Breast epithelium (tissue), 4 donors: Measurements from ENCODE around the gene RFTN1. TPM values are rescaled to one million over a fixed set of nuclear protein-coding genes. Genes with fewer than 3 reads are reported as not detected.
"Not testable (repeated sequence)": the region's sequence is repeated elsewhere in the genome, so short reads cannot be mapped to it uniquely, and the experiment has no call there.

Experiments used
- DNase-seq, 2 donors: peaks; one replicate each; pipeline ENCODE4 v3.0.0-alpha.2; 2019; ENCODE audit warnings: low spot score in 2 of 2
- H3K27ac ChIP-seq, 2 donors: fragments of 200-600 bp; sonication (generic) in 1 of 2; one replicate each; pipeline ENCODE4 v1.5.1; 2016 to 2019; ENCODE audit warnings: mild to moderate bottlenecking in 1 of 2
- H3K27me3 ChIP-seq, 2 donors: fragments of 200-600 bp; sonication (generic) in 1 of 2; one replicate each; pipeline versions ENCODE4 v1.5.1 to v1.6.0; 2017 to 2019; ENCODE audit warnings: control low read depth in 1 of 2, mild to moderate bottlenecking in 1 of 2
- H3K36me3 ChIP-seq: fragments of 200-600 bp; one replicate; pipeline ENCODE4 v1.5.1; 2019
- H3K4me1 ChIP-seq, 2 donors: fragments of 200-600 bp; sonication (generic); one replicate each; pipeline ENCODE4 v1.5.1; 2016 to 2019; ENCODE audit warnings: control low read depth in 1 of 2
- H3K4me3 ChIP-seq, 3 donors: fragments of 200-600 bp; sonication (generic); 1 replicate in 2 of 3; 2 replicates in 1 of 3; pipeline ENCODE4 v1.5.1; 2016 to 2019; ENCODE audit warnings: mild to moderate bottlenecking in 3 of 3, moderate library complexity in 2 of 3
- H3K9me3 ChIP-seq, 2 donors: fragments of 200-600 bp; sonication (generic) in 1 of 2; one replicate each; pipeline ENCODE4 v1.5.1; 2016 to 2019; ENCODE audit warnings: control low read depth in 1 of 2
- CTCF ChIP-seq, 3 donors: fragments of 450-650 bp; IDR thresholded peaks; one replicate each; pipeline ENCODE4 v1.5.1; 2016 to 2017; ENCODE audit warnings: antibody characterized with exemption in 3 of 3, mild to moderate bottlenecking in 3 of 3, moderate library complexity in 3 of 3
- POLR2A ChIP-seq: fragments of 450-650 bp; IDR thresholded peaks from one replicate; pipeline ENCODE4 v1.6.1; 2016; ENCODE audit warnings: antibody characterized with exemption, mild to moderate bottlenecking, moderate library complexity
- POLR2AphosphoS5 ChIP-seq, 3 donors: sonication (generic); formaldehyde crosslinking; IDR thresholded peaks; one replicate each; pipeline ENCODE4 v1.6.1; 2017; ENCODE audit warnings: antibody characterized with exemption in 3 of 3
- intact Hi-C: fragments of 100-400 bp; cut with DNase I; formaldehyde crosslinking; loops from one replicate; pipeline ENCODE4 v1.15.1; 2023; ENCODE audit warnings: low total_unique reads
- total RNA-seq, 3 donors: library from RNA; depleted of rRNA; stranded (reverse); fragments of >200 nt; gene quantifications; one replicate each; pipeline ENCODE4 v1.1.0, GENCODE V29; 2016

Gene RFTN1
- total RNA-seq, 3 donors from 2014 or later = 13.9 to 108 (median 29.5) TPM

DNA sequence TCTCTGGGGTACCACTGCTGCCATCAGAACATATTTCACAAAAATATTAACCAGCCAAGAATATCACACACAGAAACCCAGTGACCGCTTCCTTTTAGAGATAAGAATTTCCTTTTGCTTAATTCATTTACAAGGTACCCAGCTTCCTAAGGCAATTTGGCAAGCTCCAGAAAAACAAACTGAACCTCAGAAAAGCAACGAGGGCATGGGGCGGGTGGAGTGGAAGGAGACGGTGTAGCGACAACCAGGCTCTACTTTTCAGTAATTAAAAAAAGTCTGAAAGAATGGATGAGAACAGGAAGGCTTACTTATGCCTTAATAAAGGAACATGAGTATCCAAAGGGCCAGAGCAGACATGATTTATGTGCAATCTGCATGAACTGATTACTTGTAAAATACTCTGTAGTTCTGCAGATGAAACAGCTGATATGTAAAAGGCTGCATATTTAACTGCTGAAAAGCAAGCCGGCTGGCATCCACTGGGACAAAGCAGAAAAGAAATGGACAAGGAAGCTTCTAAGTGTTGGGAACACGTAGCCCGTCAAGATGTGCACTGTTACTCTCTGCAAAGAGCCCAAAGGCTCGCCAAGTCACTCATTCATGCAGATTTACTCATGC, 18.6 kb downstream of the RFTN1 start:
- Histone ChIP-seq H3K9me3 (no peaks in the 10 kb centered on the region), H3K27me3 (no peaks in the 10 kb centered on the region), H3K27ac (no peak overlapping the region), H3K36me3 (no peaks in the 10 kb centered on the region), H3K4me1 (no peaks in the 10 kb centered on the region), H3K4me3 (no peak overlapping the region)
- intact Hi-C loops = no loop called here
- no peak for DNase-seq
- TF ChIP-seq CTCF (IDR thresholded peaks at IDR 0.05) (no peak), POLR2A (no peak), POLR2AphosphoS5 (IDR thresholded peaks at IDR 0.05) (no peak)

DNA sequence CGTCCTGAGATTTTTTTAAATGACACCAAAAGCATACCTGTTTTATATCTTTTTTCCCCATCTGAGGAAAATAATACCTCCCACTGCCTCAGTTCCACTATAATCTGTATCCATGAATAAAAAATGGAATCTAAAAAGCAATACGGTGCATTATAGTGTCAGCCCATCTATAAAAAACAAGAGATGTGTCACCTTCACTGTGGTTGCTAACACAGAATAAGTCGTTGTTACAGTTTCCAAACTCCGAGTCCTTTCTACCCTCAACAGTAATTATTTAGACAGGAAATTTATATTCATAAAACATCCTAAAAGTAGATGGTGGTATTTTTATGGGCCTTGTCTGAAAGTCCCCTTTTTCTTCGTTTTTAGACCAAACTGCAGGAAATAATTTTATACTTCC, 19.4 kb downstream of the RFTN1 start:
- no peak for TF ChIP-seq POLR2AphosphoS5 (IDR thresholded peaks at IDR 0.05)
- TF ChIP-seq CTCF (IDR thresholded peaks at IDR 0.05) = no peak
- Histone ChIP-seq H3K4me3 (no peak overlapping the region), H3K4me1 (no peaks in the 10 kb centered on the region), H3K27ac (no peak overlapping the region), H3K9me3 (no peaks in the 10 kb centered on the region), H3K36me3 (no peaks in the 10 kb centered on the region), H3K27me3 (no peaks in the 10 kb centered on the region)
- DNase-seq = no peak
- intact Hi-C loops = no loop called here

DNA sequence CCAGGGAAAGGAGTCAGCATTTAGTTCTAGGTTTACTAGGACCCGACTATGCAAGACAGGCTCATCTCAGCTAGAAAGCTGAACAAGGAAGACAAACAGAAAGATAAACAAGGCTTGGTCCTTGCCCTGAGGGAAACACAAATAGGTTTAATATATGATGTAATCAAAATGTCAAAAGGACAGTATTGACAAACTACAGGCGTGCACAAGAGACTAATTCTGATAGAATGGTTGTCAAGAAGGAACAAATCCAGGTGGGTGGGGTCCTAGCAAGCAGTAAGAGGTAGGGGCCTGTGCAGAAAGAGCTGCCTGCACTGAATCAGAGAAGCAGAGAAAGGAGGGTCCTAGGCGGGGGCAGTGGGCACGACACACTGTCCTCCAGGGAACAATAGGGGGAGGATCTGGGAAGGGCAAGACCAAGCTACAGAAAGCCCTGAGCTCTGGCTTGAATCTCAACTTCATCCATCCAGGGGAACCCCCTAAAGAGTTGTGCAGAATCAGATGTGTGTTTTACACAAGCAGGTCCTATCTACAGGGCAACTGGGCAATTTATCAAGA, 23.4 kb downstream of the RFTN1 start:
- TF ChIP-seq POLR2AphosphoS5 (IDR thresholded peaks at IDR 0.05) (no peak), CTCF (IDR thresholded peaks at IDR 0.05) (no peak), POLR2A (no peak)
- Histone ChIP-seq H3K27me3 (no peaks in the 10 kb centered on the region), H3K4me3 (no peak overlapping the region), H3K27ac (no peak overlapping the region), H3K9me3 (no peaks in the 10 kb centered on the region), H3K36me3 (no peaks in the 10 kb centered on the region), H3K4me1 (no peaks in the 10 kb centered on the region)
- no peak for DNase-seq
- intact Hi-C loops = no loop called here

GRCh38 chr3:16489326-16490061, 24.0 kb downstream of the RFTN1 start:
- intact Hi-C loops, H3K27ac ChIP-seq, H3K36me3 ChIP-seq, H3K9me3 ChIP-seq, H3K4me1 ChIP-seq, H3K27me3 ChIP-seq, DNase-seq, H3K4me3 ChIP-seq: not testable (repeated sequence)

- no peaks in the 10 kb centered on the region for H3K27me3 ChIP-seq
- no peak for DNase-seq
- no peak overlapping the region for H3K27ac ChIP-seq
- intact Hi-C loops = no loop called here
- TF ChIP-seq CTCF (IDR thresholded peaks at IDR 0.05) (no peak), POLR2A (no peak), POLR2AphosphoS5 (IDR thresholded peaks at IDR 0.05) (no peak)
- H3K36me3 ChIP-seq = no peaks in the 10 kb centered on the region
- no peaks in the 10 kb centered on the region for H3K4me1 ChIP-seq
- H3K9me3 ChIP-seq = no peaks in the 10 kb centered on the region
- no peak overlapping the region for H3K4me3 ChIP-seq
These were observed 24.9 kb downstream of the RFTN1 start for GRCh38 chr3:16488637-16489036.
